GM20431 (cell line): ENCODE measurements around the gene CD300C.
"Not testable (repeated sequence)": the region's sequence is repeated elsewhere in the genome, so short reads cannot be mapped to it uniquely, and the experiment has no call there.

Source experiments
- in situ Hi-C: fragments of 300-500 bp; cut with MseI, MboI; formaldehyde crosslinking; loops from one replicate; pipeline ENCODE4 v1.15.0; 2020; ENCODE audit warnings: low sequenced_read_pairs; ENCODE audit not compliant: unreplicated experiment

Gene CD300C

GRCh38 chr17:74539281-74539820 lies 6.6 kb downstream of the CD300C start:
- in situ Hi-C loops = no loop called here

- in situ Hi-C loops = no loop called here
Measured at GRCh38 chr17:74536890-74537289, 9.0 kb downstream of the CD300C start.

- in situ Hi-C loops = no loop called here
Measured at GRCh38 chr17:74532115-74532514, 13.8 kb downstream of the CD300C start.

- in situ Hi-C loops = no loop called here
Measured at GRCh38 chr17:74531231-74531761, 14.6 kb downstream of the CD300C start, which contains the start of gene CD300LB. CD300LB (minus strand) TSS chr17:74531475; CDS start chr17:74531350, 125 bp downstream.

- in situ Hi-C loops = no loop called here
Measured at GRCh38 chr17:74530831-74531150, 15.1 kb downstream of the CD300C start.

GRCh38 chr17:74529243-74529642 lies 16.7 kb downstream of the CD300C start:
- in situ Hi-C loops = no loop called here

- in situ Hi-C loops = no loop called here
Measured at GRCh38 chr17:74528491-74529199, 17.3 kb downstream of the CD300C start.

GRCh38 chr17:74527756-74528155 lies 18.2 kb downstream of the CD300C start:
- in situ Hi-C loops = no loop called here

GRCh38 chr17:74527081-74527480 lies 18.8 kb downstream of the CD300C start:
- in situ Hi-C loops = no loop called here

GRCh38 chr17:74526681-74527080 lies 19.2 kb downstream of the CD300C start:
- in situ Hi-C loops = no loop called here

- in situ Hi-C loops = no loop called here
Measured at GRCh38 chr17:74525781-74526288, 20.1 kb downstream of the CD300C start.

GRCh38 chr17:74525465-74525725 lies 20.5 kb downstream of the CD300C start:
- in situ Hi-C loops = no loop called here

- in situ Hi-C loops = no loop called here
Measured at GRCh38 chr17:74524653-74525464, 21.1 kb downstream of the CD300C start.

GRCh38 chr17:74523308-74523707 lies 22.6 kb downstream of the CD300C start:
- in situ Hi-C loops = no loop called here

GRCh38 chr17:74522381-74523105 lies 23.4 kb downstream of the CD300C start:
- in situ Hi-C loops = no loop called here

GRCh38 chr17:74521701-74522201 lies 24.2 kb downstream of the CD300C start:
- in situ Hi-C loops = no loop called here

GRCh38 chr17:74520790-74521480 lies 25.0 kb downstream of the CD300C start:
- in situ Hi-C loops = no loop called here

GRCh38 chr17:74520016-74520434 lies 25.9 kb downstream of the CD300C start:
- in situ Hi-C loops = no loop called here

GRCh38 chr17:74518413-74518981 lies 27.4 kb downstream of the CD300C start:
- in situ Hi-C loops = not testable (repeated sequence)
